GM21381 (cell line): ENCODE results near the gene AGAP2.
A peak's percentile ranks its signal among the peaks of the same experiment; 100 is the strongest.

Experiments used
- ATAC-seq: cut with Tn5 transposase; IDR thresholded peaks from one replicate; pipeline ENCODE4 v1.9.1; 2021; ENCODE audit warnings: mild to moderate bottlenecking, moderate library complexity; ENCODE audit not compliant: unreplicated experiment

The AGAP2 gene

GRCh38 chr12:57769594-57769993, 31.1 kb upstream of the AGAP2 start:
- no peak for ATAC-seq

- ATAC-seq: no peak
Observed at GRCh38 chr12:57767876-57768275, 29.3 kb upstream of the AGAP2 start.

GRCh38 chr12:57767305-57767698, 28.8 kb upstream of the AGAP2 start:
- no peak for ATAC-seq

- no peak for ATAC-seq
Observed at GRCh38 chr12:57766464-57767304, 28.1 kb upstream of the AGAP2 start, which contains the start of gene CYP27B1. TSS of gene CYP27B1 (minus strand) at chr12:57767078. CDS start at chr12:57767041, 37 bp downstream.

GRCh38 chr12:57765698-57766463, 27.3 kb upstream of the AGAP2 start:
- no peak for ATAC-seq

GRCh38 chr12:57765003-57765697, 26.6 kb upstream of the AGAP2 start:
- ATAC-seq: peak; percentile 65

- peak; percentile 17 for ATAC-seq
Observed at GRCh38 chr12:57764662-57765002, 26.1 kb upstream of the AGAP2 start.

- ATAC-seq: no peak
Observed at GRCh38 chr12:57763881-57764661, 25.5 kb upstream of the AGAP2 start.

GRCh38 chr12:57762463-57762862, 23.9 kb upstream of the AGAP2 start:
- ATAC-seq: no peak

- ATAC-seq: no peak
Observed at GRCh38 chr12:57761391-57761998, 23.0 kb upstream of the AGAP2 start.

GRCh38 chr12:57760347-57760982, 21.9 kb upstream of the AGAP2 start:
- ATAC-seq: no peak

GRCh38 chr12:57759360-57759980, 20.9 kb upstream of the AGAP2 start:
- no peak for ATAC-seq

- ATAC-seq: no peak
Observed at GRCh38 chr12:57758552-57759359, 20.2 kb upstream of the AGAP2 start.

- no peak for ATAC-seq
Observed at GRCh38 chr12:57757771-57758170, 19.2 kb upstream of the AGAP2 start.

GRCh38 chr12:57756406-57757341, 18.1 kb upstream of the AGAP2 start:
- ATAC-seq: no peak

- no peak for ATAC-seq
Observed at GRCh38 chr12:57755454-57756372, 17.2 kb upstream of the AGAP2 start.

GRCh38 chr12:57755194-57755453, 16.6 kb upstream of the AGAP2 start:
- ATAC-seq: no peak
